Ovary (tissue), 9 donors: ENCODE results near the gene TLR1. TPM values are rescaled to one million over a fixed set of nuclear protein-coding genes. Genes with fewer than 3 reads are reported as not detected.

Experiments used
- DNase-seq, 5 donors: peaks; one replicate each; pipeline ENCODE4 v3.0.0-alpha.2; 2019 to 2020
- H3K27ac ChIP-seq, 2 donors: fragments of 200-600 bp; one replicate each; pipeline versions ENCODE4 v1.5.1 to v1.8.0; 2019 to 2022
- H3K27me3 ChIP-seq: fragments of 200-600 bp; one replicate; pipeline ENCODE4 v1.8.0; 2022
- H3K36me3 ChIP-seq: fragments of 200-600 bp; sonication (generic); one replicate; pipeline ENCODE4 v1.5.1; 2019
- H3K4me1 ChIP-seq: one replicate; pipeline ENCODE4 v1.8.1; 2013; ENCODE audit warnings: mild to moderate bottlenecking, moderate library complexity; ENCODE audit not compliant: insufficient read depth
- H3K4me3 ChIP-seq: fragments of 200-600 bp; sonication (generic); one replicate; pipeline ENCODE4 v1.5.1; 2017
- H3K9me3 ChIP-seq, 2 donors: fragments of 200-600 bp in 1 of 2; sonication (generic) in 1 of 2; one replicate each; pipeline versions ENCODE4 v1.5.1 to v1.8.1; 2013 to 2019; ENCODE audit warnings: mild to moderate bottlenecking in 1 of 2, moderate library complexity in 1 of 2
- EP300 ChIP-seq: sonication (generic); formaldehyde crosslinking; IDR thresholded peaks from one replicate; pipeline ENCODE4 v1.6.1; 2017; ENCODE audit warnings: antibody characterized with exemption
- POLR2A ChIP-seq: fragments of 450-650 bp; IDR thresholded peaks from one replicate; pipeline ENCODE4 v1.6.1; 2017; ENCODE audit warnings: antibody characterized with exemption, mild to moderate bottlenecking, moderate library complexity
- WGBS, 3 donors: extraction: QIAGEN DNeasy Blood & Tissue Kit in 1 of 3; methylation state at CpG; one replicate each; pipeline versions ENCODE4 v1.1.5 to v1.1.7; 2013 to 2017; 5-methylcytosine and 5-hydroxymethylcytosine counted together
- intact Hi-C, 4 donors: fragments of 100-400 bp; cut with DNase I; formaldehyde crosslinking; loops; one replicate each; pipeline versions ENCODE4 v1.11.0 to v1.15.1; 2022 to 2023
- polyA plus RNA-seq, 2 donors: library from polyadenylated mRNA; stranded (reverse); fragments of 200-250 nt in 1 of 2; fragments of 350-450 nt in 1 of 2; fragmentation: Illumina TruSeq in 1 of 2; extraction: RNeasy Lipid Tissue Mini Kit (QIAGEN cat#74804) in 1 of 2; gene quantifications; one replicate each; pipeline ENCODE4 v1.2.3, GENCODE V29; 2013 to 2014
- total RNA-seq, 7 donors: library from RNA; depleted of rRNA in 2 of 7; stranded (reverse); fragments of >200 nt in 2 of 7; fragmentation: NEBNext Ultra II Directional in 3 of 7; extraction: Animal tissue kit (Norgen Biotek cat#: 25700) in 3 of 7; gene quantifications; one replicate each; pipeline versions ENCODE4 v1.1.0 to v1.2.4, GENCODE V29; 2016 to 2023
- TF ChIP-seq, protein P1 (sequence below), 3 donors: fragments of 450-650 bp in 2 of 3; fragments of 200-600 bp in 1 of 3; IDR thresholded peaks; one replicate each; pipeline versions ENCODE4 v1.5.1 to v1.8.0; 2016 to 2022; ENCODE audit warnings: antibody characterized with exemption in 3 of 3, mild to moderate bottlenecking in 1 of 3
- donor health status: DM: no; HTN: no; CAD: no; lungs with moderate emphysema.
- donor health status: DM: no; HTN: no; CAD: no.
- donor health status: Bipolar disorder and iron deficiency.
- donor health status: DM: yes; HTN: yes; CAD: no.
- donor health status: DM: no; HTN: no; CAD: no.
- donor health status: DM: yes; HTN: yes; CAD: no.

TLR1 gene
- total and polyA plus RNA-seq, 9 donors: 5.0 to 24.0 (median 10.1) TPM

DNA sequence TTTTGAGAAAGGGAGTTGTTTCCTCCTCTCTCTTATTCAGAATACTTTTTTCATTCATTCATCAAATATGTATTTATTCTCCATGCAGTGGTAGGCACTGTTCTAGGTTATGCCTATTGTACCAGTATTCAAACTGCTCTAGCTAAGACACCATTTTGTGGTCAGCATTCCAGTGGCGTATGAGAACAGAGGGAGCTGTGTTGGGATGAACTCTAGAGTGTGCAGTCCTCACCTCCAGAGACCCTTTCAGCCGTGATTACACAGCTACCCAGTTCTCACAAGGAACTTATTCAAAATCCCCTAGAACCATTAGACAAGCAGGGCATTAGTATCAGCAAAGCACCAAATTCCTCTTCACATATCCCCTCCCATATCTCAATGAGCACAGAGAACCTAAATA lies 4.2 kb downstream of the TLR1 start:
- H3K27ac ChIP-seq: no peak overlapping the region
- peaks cover 5 to 23% of the 10 kb centered on the region in 2 donors for H3K9me3 ChIP-seq
- WGBS, 3 donors: 77 to 97% (median 95%) methylated on average over 2 of the region's 2 CpGs
- peaks cover 4% of the 10 kb centered on the region for H3K4me1 ChIP-seq
- no peak for DNase-seq
- TF ChIP-seq POLR2A: no peak
- intact Hi-C loops: no loop called here
- no peak overlapping the region for H3K4me3 ChIP-seq
- no peaks in the 10 kb centered on the region for H3K27me3 ChIP-seq
- H3K36me3 ChIP-seq: no peaks in the 10 kb centered on the region

GRCh38 chr4:38795087-38795486 lies 9.5 kb downstream of the TLR1 start:
- Histone ChIP-seq H3K4me3 (no peak overlapping the region), H3K4me1 (no peaks in the 10 kb centered on the region), H3K27ac (no peak overlapping the region), H3K27me3 (no peaks in the 10 kb centered on the region), H3K36me3 (no peaks in the 10 kb centered on the region), H3K9me3 (peaks cover 5 to 10% of the 10 kb centered on the region in 2 donors)
- TF ChIP-seq, protein P1, sequence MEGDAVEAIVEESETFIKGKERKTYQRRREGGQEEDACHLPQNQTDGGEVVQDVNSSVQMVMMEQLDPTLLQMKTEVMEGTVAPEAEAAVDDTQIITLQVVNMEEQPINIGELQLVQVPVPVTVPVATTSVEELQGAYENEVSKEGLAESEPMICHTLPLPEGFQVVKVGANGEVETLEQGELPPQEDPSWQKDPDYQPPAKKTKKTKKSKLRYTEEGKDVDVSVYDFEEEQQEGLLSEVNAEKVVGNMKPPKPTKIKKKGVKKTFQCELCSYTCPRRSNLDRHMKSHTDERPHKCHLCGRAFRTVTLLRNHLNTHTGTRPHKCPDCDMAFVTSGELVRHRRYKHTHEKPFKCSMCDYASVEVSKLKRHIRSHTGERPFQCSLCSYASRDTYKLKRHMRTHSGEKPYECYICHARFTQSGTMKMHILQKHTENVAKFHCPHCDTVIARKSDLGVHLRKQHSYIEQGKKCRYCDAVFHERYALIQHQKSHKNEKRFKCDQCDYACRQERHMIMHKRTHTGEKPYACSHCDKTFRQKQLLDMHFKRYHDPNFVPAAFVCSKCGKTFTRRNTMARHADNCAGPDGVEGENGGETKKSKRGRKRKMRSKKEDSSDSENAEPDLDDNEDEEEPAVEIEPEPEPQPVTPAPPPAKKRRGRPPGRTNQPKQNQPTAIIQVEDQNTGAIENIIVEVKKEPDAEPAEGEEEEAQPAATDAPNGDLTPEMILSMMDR (IDR thresholded peaks at IDR 0.05): no peak
- 92 to 95% (median 93%) methylated on average over 3 of the region's 3 CpGs for WGBS, 3 donors
- intact Hi-C loops: no loop called here
- DNase-seq: no peak

DNA sequence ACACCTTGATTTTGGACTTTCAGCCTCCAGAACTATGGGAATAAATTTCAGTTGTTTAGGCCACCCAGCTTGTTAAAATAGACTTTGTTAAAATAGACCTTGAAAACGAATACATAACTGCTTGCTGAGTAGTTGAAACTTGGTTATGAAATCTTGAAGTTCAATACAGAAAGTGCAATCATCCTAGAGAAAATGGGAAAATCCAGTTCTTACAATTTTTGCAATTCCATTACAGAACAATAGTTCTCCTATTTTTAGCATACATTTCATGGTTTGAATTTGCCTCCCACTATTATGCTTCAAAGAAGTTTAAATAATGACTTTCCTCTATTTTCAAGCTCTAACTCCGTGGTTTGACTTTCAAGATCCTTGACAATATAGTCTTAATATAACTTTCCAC lies 10.5 kb downstream of the TLR1 start:
- intact Hi-C loops: no loop called here
- TF ChIP-seq EP300 (no peak), POLR2A (no peak)
- TF ChIP-seq, protein P1 (IDR thresholded peaks at IDR 0.05): no peak
- Histone ChIP-seq H3K9me3 (peaks cover 3 to 5% of the 10 kb centered on the region in 2 donors), H3K36me3 (no peaks in the 10 kb centered on the region), H3K4me1 (no peaks in the 10 kb centered on the region), H3K27me3 (no peaks in the 10 kb centered on the region), H3K4me3 (no peak overlapping the region), H3K27ac (no peak overlapping the region)
- WGBS, 3 donors: 62 to 80% (median 65%) methylated on average over 2 of the region's 2 CpGs
- no peak for DNase-seq

- intact Hi-C loops: no loop called here
- TF ChIP-seq POLR2A: no peak
- TF ChIP-seq, protein P1 (IDR thresholded peaks at IDR 0.05): no peak
- TF ChIP-seq EP300: no peak
- H3K27ac ChIP-seq: no peak overlapping the region
- 71 to 88% (median 82%) methylated on average over 2 of the region's 2 CpGs for WGBS, 3 donors
- H3K4me1 ChIP-seq: no peaks in the 10 kb centered on the region
- DNase-seq: no peak
- no peak overlapping the region for H3K4me3 ChIP-seq
- H3K36me3 ChIP-seq: no peaks in the 10 kb centered on the region
- H3K27me3 ChIP-seq: no peaks in the 10 kb centered on the region
- H3K9me3 ChIP-seq: no peaks in the 10 kb centered on the region
These were observed 13.6 kb downstream of the TLR1 start for GRCh38 chr4:38791010-38791409.

DNA sequence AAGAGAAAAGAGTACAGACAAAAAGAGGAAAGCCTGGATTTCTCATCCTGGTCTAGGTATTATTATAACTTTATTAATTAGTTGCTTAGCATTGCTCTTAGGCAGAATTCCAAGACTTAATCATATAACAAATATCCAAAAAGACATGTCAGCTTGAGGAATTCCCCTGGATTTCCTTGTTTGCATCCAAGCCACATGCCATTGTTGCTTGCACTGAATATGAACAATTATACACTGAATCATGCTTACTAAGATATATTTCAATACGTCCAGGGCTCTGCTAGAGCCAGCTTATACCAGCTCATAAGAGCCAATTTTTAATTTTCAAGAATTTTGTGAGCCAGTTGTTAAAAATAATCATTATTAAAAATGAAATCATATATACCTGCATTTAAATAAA lies 16.3 kb downstream of the TLR1 start:
- Histone ChIP-seq H3K9me3 (no peaks in the 10 kb centered on the region), H3K27me3 (no peaks in the 10 kb centered on the region), H3K4me3 (no peak overlapping the region), H3K4me1 (no peaks in the 10 kb centered on the region), H3K27ac (no peak overlapping the region), H3K36me3 (no peaks in the 10 kb centered on the region)
- 50 to 74% (median 68%) methylated on average over 1 of the region's 1 CpG for WGBS, 3 donors
- no peak for TF ChIP-seq EP300
- TF ChIP-seq, protein P1 (IDR thresholded peaks at IDR 0.05): no peak
- TF ChIP-seq POLR2A: no peak
- intact Hi-C loops: no loop called here
- no peak for DNase-seq
